ENCODE measurements around the gene ENG.

GRCh38 chr9:127847178-127847510 lies 7.3 kb downstream of the ENG start:
- TF ChIP-seq CTCF (IDR thresholded peaks at IDR 0.05; ENCODE audit: insufficient read depth, low read length, poor library complexity, severe bottlenecking) (no peak), EZH2phosphoT487 (conservative IDR thresholded peaks at IDR 0.05; ENCODE audit: low read length) (no peak)

Data from SU-DHL-6 (cell line).